Hematopoietic multipotent progenitor cell (in vitro differentiated cells): ENCODE results near the gene C16orf96. TPM values are rescaled to one million over a fixed set of nuclear protein-coding genes. Genes with fewer than 3 reads are reported as not detected.

ENCODE experiments used
- DNase-seq, 3 donors: peaks; one replicate each; pipeline ENCODE4 v3.0.0-alpha.2; 2011 to 2015; ENCODE audit warnings: low read depth in 2 of 3, low spot score in 2 of 3
- total RNA-seq: library from RNA; depleted of rRNA; stranded (reverse); fragments of >200 nt; gene quantifications from one replicate; pipeline ENCODE4 v1.2.3, GENCODE V29; 2012

C16orf96 gene
- total RNA-seq, 1 donor = 0.27 TPM

GRCh38 chr16:4594433-4595410 is 38.6 kb downstream of the C16orf96 start:
- DNase-seq = no peak

GRCh38 chr16:4597174-4597573 is 41.0 kb downstream of the C16orf96 start:
- no peak for DNase-seq

- DNase-seq = no peak
These were observed 42.9 kb downstream of the C16orf96 start for GRCh38 chr16:4599037-4599436.

- DNase-seq = no peak
These were observed 43.4 kb downstream of the C16orf96 start for GRCh38 chr16:4599545-4599944.

GRCh38 chr16:4601036-4601863 is 45.1 kb downstream of the C16orf96 start:
- DNase-seq = no peak

GRCh38 chr16:4601864-4602186 is 45.7 kb downstream of the C16orf96 start:
- DNase-seq = no peak

- no peak for DNase-seq
These were observed 46.2 kb downstream of the C16orf96 start for GRCh38 chr16:4602331-4602730.

GRCh38 chr16:4603624-4604170 is 47.6 kb downstream of the C16orf96 start:
- no peak for DNase-seq

GRCh38 chr16:4604401-4604800 is 48.3 kb downstream of the C16orf96 start:
- DNase-seq = no peak

- no peak for DNase-seq
These were observed 50.2 kb downstream of the C16orf96 start for GRCh38 chr16:4606354-4606753.

- DNase-seq = no peak
These were observed 51.9 kb downstream of the C16orf96 start for GRCh38 chr16:4607841-4608703.

GRCh38 chr16:4608704-4608980 is 52.5 kb downstream of the C16orf96 start:
- DNase-seq = no peak

GRCh38 chr16:4609200-4610010 is 53.3 kb downstream of the C16orf96 start:
- DNase-seq = no peak

- DNase-seq = no peak
These were observed 54.2 kb downstream of the C16orf96 start for GRCh38 chr16:4610011-4611005.

GRCh38 chr16:4611337-4612021 is 55.3 kb downstream of the C16orf96 start:
- DNase-seq = no peak

- no peak for DNase-seq
These were observed 56.4 kb downstream of the C16orf96 start for GRCh38 chr16:4612474-4612931.

- no peak for DNase-seq
These were observed 57.0 kb downstream of the C16orf96 start for GRCh38 chr16:4612977-4613635.
